Measurements from ENCODE around the gene DHDDS. TPM values are rescaled to one million over a fixed set of nuclear protein-coding genes. Genes with fewer than 3 reads are reported as not detected.

Gene DHDDS
- total RNA-seq, 1 experiment from 2014 or later = 17.0 TPM

DNA sequence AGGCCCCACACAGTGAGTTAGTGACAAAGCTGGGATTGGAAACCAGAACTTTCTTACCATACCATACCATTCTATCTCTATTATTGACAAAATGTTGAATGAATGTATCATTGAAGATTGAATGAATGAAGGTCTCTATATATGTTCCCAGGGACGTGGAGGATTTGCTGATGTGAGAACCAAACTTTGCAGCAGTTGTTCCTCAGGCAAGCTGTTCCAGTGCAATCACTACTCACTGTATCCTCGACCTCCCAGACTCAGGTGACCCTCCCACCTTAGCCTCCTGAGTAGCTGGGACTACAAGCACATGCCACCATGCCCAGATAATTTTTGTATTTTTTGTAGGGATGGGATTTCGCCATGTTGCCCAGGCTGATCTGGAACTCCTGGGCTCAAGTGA lies 33.1 kb upstream of the DHDDS start:
- no peaks in the 10 kb centered on the region for H3K36me3 ChIP-seq (ENCODE audit: insufficient read depth, low read length)
- no peak overlapping the region for H3K27ac ChIP-seq (ENCODE audit: low read length)
- H3K4me3 ChIP-seq (ENCODE audit: low read length) = no peak overlapping the region
- no peaks in the 10 kb centered on the region for H3K9me3 ChIP-seq (ENCODE audit: low read length)
- no peaks in the 10 kb centered on the region for H3K79me2 ChIP-seq (ENCODE audit: low read length)
- no peak overlapping the region for H3K4me2 ChIP-seq (ENCODE audit: low read depth, low read length, poor library complexity, severe bottlenecking)
- no peaks in the 10 kb centered on the region for H3K27me3 ChIP-seq (ENCODE audit: low read length)
- no peak overlapping the region for H3K9ac ChIP-seq (ENCODE audit: low read length)
- no peaks in the 10 kb centered on the region for H4K20me1 ChIP-seq (ENCODE audit: insufficient read depth, low read depth, low read length)
- H3K9me2 ChIP-seq (replicated peaks; ENCODE audit: insufficient read depth, low read length) = no peaks in the 10 kb centered on the region
- no peaks in the 10 kb centered on the region for H3K4me1 ChIP-seq (ENCODE audit: low read length)
- no peak for DNase-seq
- no peak overlapping the region for H2AFZ ChIP-seq (ENCODE audit: low read length)

DNA sequence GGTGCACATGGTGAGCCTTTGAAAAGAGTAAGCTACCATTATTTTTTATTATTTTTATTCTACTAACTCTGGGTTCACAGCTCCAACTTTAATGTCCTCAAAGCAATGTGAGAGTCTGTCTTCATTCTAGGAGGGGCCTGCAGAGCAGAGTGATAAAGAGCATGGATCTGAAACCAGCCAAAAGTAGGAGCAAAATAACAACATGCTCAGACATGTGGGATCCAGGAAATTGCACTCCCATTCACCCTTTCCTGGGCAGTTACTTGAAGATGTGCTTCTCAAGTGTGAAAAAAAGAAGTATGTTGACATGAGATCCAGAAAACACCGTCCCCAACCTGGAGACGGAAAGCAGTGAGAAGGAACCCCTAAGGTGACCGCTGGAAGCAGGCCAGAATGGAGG lies 30.2 kb upstream of the DHDDS start:
- Histone ChIP-seq H2AFZ (ENCODE audit: low read length) (no peak overlapping the region), H3K36me3 (ENCODE audit: insufficient read depth, low read length) (no peaks in the 10 kb centered on the region), H3K79me2 (ENCODE audit: low read length) (no peaks in the 10 kb centered on the region), H3K4me3 (ENCODE audit: low read length) (no peak overlapping the region), H3K9ac (ENCODE audit: low read length) (no peak overlapping the region), H3K27ac (ENCODE audit: low read length) (no peak overlapping the region), H3K9me2 (replicated peaks; ENCODE audit: insufficient read depth, low read length) (no peaks in the 10 kb centered on the region), H3K4me1 (ENCODE audit: low read length) (no peaks in the 10 kb centered on the region), H4K20me1 (ENCODE audit: insufficient read depth, low read depth, low read length) (no peaks in the 10 kb centered on the region), H3K4me2 (ENCODE audit: low read depth, low read length, poor library complexity, severe bottlenecking) (no peak overlapping the region), H3K27me3 (ENCODE audit: low read length) (no peaks in the 10 kb centered on the region), H3K9me3 (ENCODE audit: low read length) (no peaks in the 10 kb centered on the region)
- DNase-seq = no peak

GRCh38 chr1:26403656-26404055 lies 28.5 kb upstream of the DHDDS start:
- no peaks in the 10 kb centered on the region for H4K20me1 ChIP-seq (ENCODE audit: insufficient read depth, low read depth, low read length)
- no peaks in the 10 kb centered on the region for H3K79me2 ChIP-seq (ENCODE audit: low read length)
- no peak for DNase-seq
- H2AFZ ChIP-seq (ENCODE audit: low read length) = no peak overlapping the region
- H3K4me2 ChIP-seq (ENCODE audit: low read depth, low read length, poor library complexity, severe bottlenecking) = no peak overlapping the region
- H3K9me3 ChIP-seq (ENCODE audit: low read length) = no peaks in the 10 kb centered on the region
- H3K27me3 ChIP-seq (ENCODE audit: low read length) = no peaks in the 10 kb centered on the region
- no peaks in the 10 kb centered on the region for H3K4me1 ChIP-seq (ENCODE audit: low read length)
- no peaks in the 10 kb centered on the region for H3K36me3 ChIP-seq (ENCODE audit: insufficient read depth, low read length)
- no peak overlapping the region for H3K4me3 ChIP-seq (ENCODE audit: low read length)
- H3K9ac ChIP-seq (ENCODE audit: low read length) = no peak overlapping the region
- no peaks in the 10 kb centered on the region for H3K9me2 ChIP-seq (replicated peaks; ENCODE audit: insufficient read depth, low read length)
- no peak overlapping the region for H3K27ac ChIP-seq (ENCODE audit: low read length)

- H3K4me1 ChIP-seq (ENCODE audit: low read length) = no peaks in the 10 kb centered on the region
- DNase-seq = no peak
- H3K4me2 ChIP-seq (ENCODE audit: low read depth, low read length, poor library complexity, severe bottlenecking) = no peak overlapping the region
- no peaks in the 10 kb centered on the region for H3K36me3 ChIP-seq (ENCODE audit: insufficient read depth, low read length)
- H3K9me3 ChIP-seq (ENCODE audit: low read length) = no peaks in the 10 kb centered on the region
- no peak overlapping the region for H3K27ac ChIP-seq (ENCODE audit: low read length)
- no peak overlapping the region for H2AFZ ChIP-seq (ENCODE audit: low read length)
- no peaks in the 10 kb centered on the region for H3K79me2 ChIP-seq (ENCODE audit: low read length)
- no peaks in the 10 kb centered on the region for H3K27me3 ChIP-seq (ENCODE audit: low read length)
- no peaks in the 10 kb centered on the region for H3K9me2 ChIP-seq (replicated peaks; ENCODE audit: insufficient read depth, low read length)
- H3K4me3 ChIP-seq (ENCODE audit: low read length) = no peak overlapping the region
- H3K9ac ChIP-seq (ENCODE audit: low read length) = no peak overlapping the region
- no peaks in the 10 kb centered on the region for H4K20me1 ChIP-seq (ENCODE audit: insufficient read depth, low read depth, low read length)
These were observed 27.5 kb upstream of the DHDDS start for GRCh38 chr1:26404641-26405040.

- no peak for DNase-seq
- Histone ChIP-seq H2AFZ (ENCODE audit: low read length) (no peak overlapping the region), H3K9ac (ENCODE audit: low read length) (no peak overlapping the region), H3K9me3 (ENCODE audit: low read length) (no peaks in the 10 kb centered on the region), H3K36me3 (ENCODE audit: insufficient read depth, low read length) (no peaks in the 10 kb centered on the region), H3K9me2 (replicated peaks; ENCODE audit: insufficient read depth, low read length) (no peaks in the 10 kb centered on the region), H3K27me3 (ENCODE audit: low read length) (no peaks in the 10 kb centered on the region), H3K4me2 (ENCODE audit: low read depth, low read length, poor library complexity, severe bottlenecking) (no peak overlapping the region), H3K4me3 (ENCODE audit: low read length) (no peak overlapping the region), H3K4me1 (ENCODE audit: low read length) (no peaks in the 10 kb centered on the region), H3K79me2 (ENCODE audit: low read length) (no peaks in the 10 kb centered on the region), H4K20me1 (ENCODE audit: insufficient read depth, low read depth, low read length) (no peaks in the 10 kb centered on the region), H3K27ac (ENCODE audit: low read length) (no peak overlapping the region)
These were observed 26.7 kb upstream of the DHDDS start for GRCh38 chr1:26405281-26405915.

- Histone ChIP-seq H3K27ac (ENCODE audit: low read length) (no peak overlapping the region), H3K36me3 (ENCODE audit: insufficient read depth, low read length) (no peaks in the 10 kb centered on the region), H3K9me3 (ENCODE audit: low read length) (no peaks in the 10 kb centered on the region), H3K4me3 (ENCODE audit: low read length) (no peak overlapping the region), H3K4me2 (ENCODE audit: low read depth, low read length, poor library complexity, severe bottlenecking) (no peak overlapping the region), H4K20me1 (ENCODE audit: insufficient read depth, low read depth, low read length) (no peaks in the 10 kb centered on the region), H3K9ac (ENCODE audit: low read length) (no peak overlapping the region), H3K27me3 (ENCODE audit: low read length) (no peaks in the 10 kb centered on the region), H3K79me2 (ENCODE audit: low read length) (no peaks in the 10 kb centered on the region), H3K9me2 (replicated peaks; ENCODE audit: insufficient read depth, low read length) (no peaks in the 10 kb centered on the region), H2AFZ (ENCODE audit: low read length) (no peak overlapping the region), H3K4me1 (ENCODE audit: low read length) (no peaks in the 10 kb centered on the region)
- DNase-seq = peak; percentile 74
These were observed 23.5 kb upstream of the DHDDS start for GRCh38 chr1:26408604-26409003.

DNA sequence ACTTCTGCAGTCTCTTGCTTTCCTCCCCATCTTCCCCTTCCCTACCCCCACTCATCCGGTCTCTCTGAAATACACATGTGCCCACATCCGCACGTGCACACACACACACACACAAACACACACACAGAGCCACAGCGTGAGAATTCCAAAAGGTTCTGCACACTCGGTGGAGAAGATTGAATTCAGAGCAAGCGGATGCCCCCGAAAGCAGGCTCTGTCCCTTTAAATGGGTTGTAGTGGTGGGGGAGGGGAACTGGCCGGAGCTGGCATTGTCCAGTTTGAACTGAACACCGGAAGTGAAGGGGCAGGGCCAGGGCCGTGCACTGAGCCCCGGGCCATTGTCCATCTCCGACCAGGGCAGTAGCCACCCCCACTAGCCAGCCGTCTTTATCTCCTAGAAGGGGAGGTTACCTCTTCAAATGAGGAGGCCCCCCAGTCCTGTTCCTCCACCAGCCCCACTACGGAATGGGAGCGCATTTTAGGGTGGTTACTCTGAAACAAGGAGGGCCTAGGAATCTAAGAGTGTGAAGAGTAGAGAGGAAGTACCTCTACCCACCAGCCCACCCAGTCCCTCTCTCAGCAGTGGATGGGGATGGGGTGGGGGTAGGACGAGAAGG lies 22.8 kb upstream of the DHDDS start:
- Histone ChIP-seq H3K79me2 (ENCODE audit: low read length) (no peaks in the 10 kb centered on the region), H3K4me3 (ENCODE audit: low read length) (no peak overlapping the region), H4K20me1 (ENCODE audit: insufficient read depth, low read depth, low read length) (no peaks in the 10 kb centered on the region), H2AFZ (ENCODE audit: low read length) (no peak overlapping the region), H3K4me2 (ENCODE audit: low read depth, low read length, poor library complexity, severe bottlenecking) (no peak overlapping the region), H3K9me3 (ENCODE audit: low read length) (no peaks in the 10 kb centered on the region), H3K36me3 (ENCODE audit: insufficient read depth, low read length) (no peaks in the 10 kb centered on the region), H3K27ac (ENCODE audit: low read length) (no peak overlapping the region), H3K4me1 (ENCODE audit: low read length) (no peaks in the 10 kb centered on the region), H3K27me3 (ENCODE audit: low read length) (no peaks in the 10 kb centered on the region), H3K9me2 (replicated peaks; ENCODE audit: insufficient read depth, low read length) (no peaks in the 10 kb centered on the region), H3K9ac (ENCODE audit: low read length) (no peak overlapping the region)
- no peak for DNase-seq

- Histone ChIP-seq H3K9me3 (ENCODE audit: low read length) (no peaks in the 10 kb centered on the region), H4K20me1 (ENCODE audit: insufficient read depth, low read depth, low read length) (no peaks in the 10 kb centered on the region), H3K4me2 (ENCODE audit: low read depth, low read length, poor library complexity, severe bottlenecking) (no peak within 1 kb of the TSS), H3K27ac (ENCODE audit: low read length) (no peak within 1 kb of the TSS), H3K4me1 (ENCODE audit: low read length) (no peaks in the 10 kb centered on the region), H3K79me2 (ENCODE audit: low read length) (no peaks in the 10 kb centered on the region), H2AFZ (ENCODE audit: low read length) (no peak within 1 kb of the TSS), H3K27me3 (ENCODE audit: low read length) (no peaks in the 10 kb centered on the region), H3K9me2 (replicated peaks; ENCODE audit: insufficient read depth, low read length) (no peaks in the 10 kb centered on the region), H3K36me3 (ENCODE audit: insufficient read depth, low read length) (no peaks in the 10 kb centered on the region), H3K9ac (ENCODE audit: low read length) (no peak within 1 kb of the TSS), H3K4me3 (ENCODE audit: low read length) (no peak within 1 kb of the TSS)
- no peak for DNase-seq
These were observed 21.2 kb upstream of the DHDDS start, which contains the start of gene LIN28A for GRCh38 chr1:26410706-26411623. Gene LIN28A, plus strand, starts transcription at chr1:26410817. Its CDS starts 75 bp downstream, at chr1:26410892.

All from Karpas-422 (cell line).